ENCODE measurements around the gene SNX5. TPM values are rescaled to one million over a fixed set of nuclear protein-coding genes. Genes with fewer than 3 reads are reported as not detected.

SNX5 gene
- total and polyA plus RNA-seq, 9 of the 15 experiments (the other 6 are each of a cell fraction or from before 2014, with no cell fraction given), result 53.5 to 276 (median 160) TPM

DNA sequence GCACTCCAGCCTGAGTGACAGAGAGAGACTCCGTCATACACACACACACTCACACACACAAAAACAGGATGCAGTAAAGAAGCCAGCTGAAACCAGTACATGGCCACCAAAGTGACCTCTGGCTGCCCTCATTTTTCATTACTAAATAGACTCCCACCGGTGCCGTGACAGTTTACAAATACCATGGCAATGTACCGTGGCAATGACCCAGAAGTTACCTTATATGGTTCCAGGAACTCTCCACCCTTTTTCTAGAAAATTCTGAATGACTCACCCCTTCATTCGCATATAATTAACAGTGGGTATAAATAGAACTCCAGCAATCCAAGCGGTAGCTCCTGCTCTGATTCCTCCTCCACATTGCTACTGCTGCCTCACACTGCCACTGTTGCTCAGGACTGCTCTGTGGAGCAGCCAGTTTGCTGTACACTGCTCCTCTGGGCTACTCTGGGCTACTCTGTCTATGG lies 57.7 kb downstream of the SNX5 start (continued):
- TF ChIP-seq, protein P1, sequence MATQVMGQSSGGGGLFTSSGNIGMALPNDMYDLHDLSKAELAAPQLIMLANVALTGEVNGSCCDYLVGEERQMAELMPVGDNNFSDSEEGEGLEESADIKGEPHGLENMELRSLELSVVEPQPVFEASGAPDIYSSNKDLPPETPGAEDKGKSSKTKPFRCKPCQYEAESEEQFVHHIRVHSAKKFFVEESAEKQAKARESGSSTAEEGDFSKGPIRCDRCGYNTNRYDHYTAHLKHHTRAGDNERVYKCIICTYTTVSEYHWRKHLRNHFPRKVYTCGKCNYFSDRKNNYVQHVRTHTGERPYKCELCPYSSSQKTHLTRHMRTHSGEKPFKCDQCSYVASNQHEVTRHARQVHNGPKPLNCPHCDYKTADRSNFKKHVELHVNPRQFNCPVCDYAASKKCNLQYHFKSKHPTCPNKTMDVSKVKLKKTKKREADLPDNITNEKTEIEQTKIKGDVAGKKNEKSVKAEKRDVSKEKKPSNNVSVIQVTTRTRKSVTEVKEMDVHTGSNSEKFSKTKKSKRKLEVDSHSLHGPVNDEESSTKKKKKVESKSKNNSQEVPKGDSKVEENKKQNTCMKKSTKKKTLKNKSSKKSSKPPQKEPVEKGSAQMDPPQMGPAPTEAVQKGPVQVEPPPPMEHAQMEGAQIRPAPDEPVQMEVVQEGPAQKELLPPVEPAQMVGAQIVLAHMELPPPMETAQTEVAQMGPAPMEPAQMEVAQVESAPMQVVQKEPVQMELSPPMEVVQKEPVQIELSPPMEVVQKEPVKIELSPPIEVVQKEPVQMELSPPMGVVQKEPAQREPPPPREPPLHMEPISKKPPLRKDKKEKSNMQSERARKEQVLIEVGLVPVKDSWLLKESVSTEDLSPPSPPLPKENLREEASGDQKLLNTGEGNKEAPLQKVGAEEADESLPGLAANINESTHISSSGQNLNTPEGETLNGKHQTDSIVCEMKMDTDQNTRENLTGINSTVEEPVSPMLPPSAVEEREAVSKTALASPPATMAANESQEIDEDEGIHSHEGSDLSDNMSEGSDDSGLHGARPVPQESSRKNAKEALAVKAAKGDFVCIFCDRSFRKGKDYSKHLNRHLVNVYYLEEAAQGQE (IDR thresholded peaks at IDR 0.05; ENCODE audit: borderline replicate concordance), result peak; percentile 98
- TF ChIP-seq, protein P1 (CRISPR knock-in tag; IDR thresholded peaks at IDR 0.05; ENCODE audit: low read depth), result no peak
- TF ChIP-seq ZNF445 (CRISPR knock-in tag; IDR thresholded peaks at IDR 0.05; ENCODE audit: low read depth) (no peak), PTTG1 (tag; IDR thresholded peaks at IDR 0.05; ENCODE audit: low read depth) (no peak), MAFG (tag; conservative IDR thresholded peaks at IDR 0.05) (no peak), NR2C1 (IDR thresholded peaks at IDR 0.05) (peak; percentile 39; the same call in 1 of the 2 replicates), NR2C1 (tag; IDR thresholded peaks at IDR 0.05) (peak; percentile 63; the same call in 1 of the 2 replicates), TBP (optimal IDR thresholded peaks at IDR 0.05; ENCODE audit: low read depth, low read length) (peak; percentile 67), NFIX (CRISPR knock-in tag; IDR thresholded peaks at IDR 0.05; ENCODE audit: low read depth) (no peak)
- TF ChIP-seq, protein P2, sequence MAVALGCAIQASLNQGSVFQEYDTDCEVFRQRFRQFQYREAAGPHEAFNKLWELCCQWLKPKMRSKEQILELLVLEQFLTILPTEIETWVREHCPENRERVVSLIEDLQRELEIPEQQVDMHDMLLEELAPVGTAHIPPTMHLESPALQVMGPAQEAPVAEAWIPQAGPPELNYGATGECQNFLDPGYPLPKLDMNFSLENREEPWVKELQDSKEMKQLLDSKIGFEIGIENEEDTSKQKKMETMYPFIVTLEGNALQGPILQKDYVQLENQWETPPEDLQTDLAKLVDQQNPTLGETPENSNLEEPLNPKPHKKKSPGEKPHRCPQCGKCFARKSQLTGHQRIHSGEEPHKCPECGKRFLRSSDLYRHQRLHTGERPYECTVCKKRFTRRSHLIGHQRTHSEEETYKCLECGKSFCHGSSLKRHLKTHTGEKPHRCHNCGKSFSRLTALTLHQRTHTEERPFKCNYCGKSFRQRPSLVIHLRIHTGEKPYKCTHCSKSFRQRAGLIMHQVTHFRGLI (CRISPR knock-in tag; IDR thresholded peaks at IDR 0.05), result no peak
- TF ChIP-seq, protein P3, sequence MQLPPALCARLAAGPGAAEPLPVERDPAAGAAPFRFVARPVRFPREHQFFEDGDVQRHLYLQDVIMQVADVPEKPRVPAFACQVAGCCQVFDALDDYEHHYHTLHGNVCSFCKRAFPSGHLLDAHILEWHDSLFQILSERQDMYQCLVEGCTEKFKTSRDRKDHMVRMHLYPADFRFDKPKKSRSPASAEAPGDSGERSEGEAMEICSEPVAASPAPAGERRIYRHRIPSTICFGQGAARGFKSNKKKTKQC (CRISPR knock-in tag; IDR thresholded peaks at IDR 0.05), result no peak
- TF ChIP-seq, protein P4, sequence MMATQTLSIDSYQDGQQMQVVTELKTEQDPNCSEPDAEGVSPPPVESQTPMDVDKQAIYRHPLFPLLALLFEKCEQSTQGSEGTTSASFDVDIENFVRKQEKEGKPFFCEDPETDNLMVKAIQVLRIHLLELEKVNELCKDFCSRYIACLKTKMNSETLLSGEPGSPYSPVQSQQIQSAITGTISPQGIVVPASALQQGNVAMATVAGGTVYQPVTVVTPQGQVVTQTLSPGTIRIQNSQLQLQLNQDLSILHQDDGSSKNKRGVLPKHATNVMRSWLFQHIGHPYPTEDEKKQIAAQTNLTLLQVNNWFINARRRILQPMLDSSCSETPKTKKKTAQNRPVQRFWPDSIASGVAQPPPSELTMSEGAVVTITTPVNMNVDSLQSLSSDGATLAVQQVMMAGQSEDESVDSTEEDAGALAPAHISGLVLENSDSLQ (IDR thresholded peaks at IDR 0.05), result peak; percentile 98
- TF ChIP-seq, protein P5, sequence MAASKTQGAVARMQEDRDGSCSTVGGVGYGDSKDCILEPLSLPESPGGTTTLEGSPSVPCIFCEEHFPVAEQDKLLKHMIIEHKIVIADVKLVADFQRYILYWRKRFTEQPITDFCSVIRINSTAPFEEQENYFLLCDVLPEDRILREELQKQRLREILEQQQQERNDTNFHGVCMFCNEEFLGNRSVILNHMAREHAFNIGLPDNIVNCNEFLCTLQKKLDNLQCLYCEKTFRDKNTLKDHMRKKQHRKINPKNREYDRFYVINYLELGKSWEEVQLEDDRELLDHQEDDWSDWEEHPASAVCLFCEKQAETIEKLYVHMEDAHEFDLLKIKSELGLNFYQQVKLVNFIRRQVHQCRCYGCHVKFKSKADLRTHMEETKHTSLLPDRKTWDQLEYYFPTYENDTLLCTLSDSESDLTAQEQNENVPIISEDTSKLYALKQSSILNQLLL (CRISPR knock-in tag; IDR thresholded peaks at IDR 0.05; ENCODE audit: borderline replicate concordance), result no peak
- TF ChIP-seq, protein P6, sequence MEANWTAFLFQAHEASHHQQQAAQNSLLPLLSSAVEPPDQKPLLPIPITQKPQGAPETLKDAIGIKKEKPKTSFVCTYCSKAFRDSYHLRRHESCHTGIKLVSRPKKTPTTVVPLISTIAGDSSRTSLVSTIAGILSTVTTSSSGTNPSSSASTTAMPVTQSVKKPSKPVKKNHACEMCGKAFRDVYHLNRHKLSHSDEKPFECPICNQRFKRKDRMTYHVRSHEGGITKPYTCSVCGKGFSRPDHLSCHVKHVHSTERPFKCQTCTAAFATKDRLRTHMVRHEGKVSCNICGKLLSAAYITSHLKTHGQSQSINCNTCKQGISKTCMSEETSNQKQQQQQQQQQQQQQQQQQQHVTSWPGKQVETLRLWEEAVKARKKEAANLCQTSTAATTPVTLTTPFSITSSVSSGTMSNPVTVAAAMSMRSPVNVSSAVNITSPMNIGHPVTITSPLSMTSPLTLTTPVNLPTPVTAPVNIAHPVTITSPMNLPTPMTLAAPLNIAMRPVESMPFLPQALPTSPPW (CRISPR knock-in tag; IDR thresholded peaks at IDR 0.05), result 0 out of 2 replicates have a peak, but pooled peaks have one; percentile 19

Data from K562 (cell line).